Mucosa of rectum (tissue), 2 donors: ENCODE data around the gene TNFRSF4.

Source experiments
- H3K27ac ChIP-seq, 2 donors: one replicate each; pipeline ENCODE4 v1.7.0; 2013; ENCODE audit warnings: inconsistent platforms in 2 of 2, low read depth in 2 of 2, low read length in 2 of 2
- H3K27me3 ChIP-seq, 2 donors: one replicate each; pipeline ENCODE4 v1.7.0; 2013; ENCODE audit warnings: low read length in 2 of 2; ENCODE audit not compliant: control insufficient read depth in 2 of 2, insufficient read depth in 2 of 2
- H3K36me3 ChIP-seq, 2 donors: one replicate each; pipeline ENCODE4 v1.7.0; 2013; ENCODE audit warnings: low read length in 2 of 2; ENCODE audit not compliant: control insufficient read depth in 2 of 2, insufficient read depth in 2 of 2
- H3K4me1 ChIP-seq, 2 donors: one replicate each; pipeline ENCODE4 v1.7.0; 2013; ENCODE audit warnings: low read length in 2 of 2, mild to moderate bottlenecking in 1 of 2; ENCODE audit not compliant: control insufficient read depth in 2 of 2, insufficient read depth in 2 of 2
- H3K4me3 ChIP-seq, 2 donors: one replicate each; pipeline ENCODE4 v1.7.0; 2013; ENCODE audit warnings: low read length in 2 of 2
- H3K9ac ChIP-seq, 2 donors: one replicate each; pipeline ENCODE4 v1.7.0; 2013; ENCODE audit warnings: low read length in 2 of 2, low read depth in 1 of 2, mild to moderate bottlenecking in 1 of 2
- H3K9me3 ChIP-seq, 2 donors: one replicate each; pipeline ENCODE4 v1.7.0; 2013; ENCODE audit warnings: low read length in 2 of 2; ENCODE audit not compliant: control insufficient read depth in 2 of 2
- donor health status: healthy.
- donor health status: Normal muscosa, but diverticular disease.

Gene TNFRSF4

DNA sequence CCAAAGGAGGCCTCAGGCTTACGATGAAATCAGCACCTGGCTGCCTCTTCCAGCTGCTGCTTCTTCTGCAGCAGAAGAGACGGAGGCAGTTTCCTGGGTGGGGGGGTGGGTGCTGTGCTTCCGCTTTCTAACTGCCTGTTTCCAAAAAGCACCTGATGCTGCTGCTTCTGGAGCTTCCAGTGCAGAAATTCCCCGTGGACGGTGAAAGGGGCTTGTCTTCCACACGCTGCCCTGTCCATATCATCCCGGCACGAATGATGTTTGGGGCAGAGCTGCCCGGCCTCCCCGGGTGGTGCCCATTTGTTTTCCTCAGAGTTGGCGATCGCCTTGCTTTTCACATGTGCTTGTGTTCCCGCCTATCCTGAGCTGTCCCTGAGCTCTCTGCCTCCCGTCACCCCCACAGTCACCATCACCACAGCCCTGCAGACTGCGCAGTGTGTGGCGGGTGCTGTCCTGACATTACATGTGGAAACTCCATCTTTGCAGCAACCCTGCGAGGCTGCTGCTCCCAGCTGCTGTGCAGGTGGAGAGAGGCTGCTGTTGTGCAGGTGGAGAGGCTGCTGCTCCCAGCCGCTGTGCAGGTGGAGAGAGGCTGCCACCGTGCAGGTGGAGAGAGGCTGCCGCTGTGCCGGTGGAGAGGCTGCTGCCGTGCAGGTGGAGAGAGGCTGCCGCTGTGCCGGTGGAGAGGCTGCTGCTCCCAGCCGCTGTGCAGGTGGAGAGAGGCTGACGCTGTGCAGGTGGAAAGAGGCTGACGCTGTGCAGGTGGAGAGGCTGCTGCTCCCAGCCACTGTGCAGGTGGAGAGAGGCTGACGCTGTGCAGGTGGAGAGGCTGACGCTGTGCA is 38.5 kb downstream of the TNFRSF4 start:
- no peak overlapping the region for H3K4me3 ChIP-seq

GRCh38 chr1:1173793-1174415 is 40.0 kb downstream of the TNFRSF4 start, which contains the start of gene TTLL10:
Gene TTLL10 (plus strand): TSS chr1:1173880. CDS start chr1:1179216, 5,336 bp downstream.
- Histone ChIP-seq H3K9ac (no peak within 1 kb of the TSS), H3K4me1 (peaks cover 0 to 9% of the 10 kb centered on the region in 2 donors), H3K36me3 (no peaks in the 10 kb centered on the region), H3K27ac (no peak within 1 kb of the TSS), H3K4me3 (no peak within 1 kb of the TSS), H3K9me3 (no peaks in the 10 kb centered on the region), H3K27me3 (peaks cover 0 to 21% of the 10 kb centered on the region in 2 donors)

More for the DNA sequence above, 38.5 kb downstream of the TNFRSF4 start:
- Histone ChIP-seq H3K36me3 (no peaks in the 10 kb centered on the region), H3K27me3 (peaks cover 0 to 21% of the 10 kb centered on the region in 2 donors), H3K27ac (no peak overlapping the region), H3K9ac (no peak overlapping the region), H3K4me1 (no peaks in the 10 kb centered on the region), H3K9me3 (no peaks in the 10 kb centered on the region)

GRCh38 chr1:1173061-1173792 is 40.7 kb downstream of the TNFRSF4 start:
- no peak overlapping the region for H3K27ac ChIP-seq

DNA sequence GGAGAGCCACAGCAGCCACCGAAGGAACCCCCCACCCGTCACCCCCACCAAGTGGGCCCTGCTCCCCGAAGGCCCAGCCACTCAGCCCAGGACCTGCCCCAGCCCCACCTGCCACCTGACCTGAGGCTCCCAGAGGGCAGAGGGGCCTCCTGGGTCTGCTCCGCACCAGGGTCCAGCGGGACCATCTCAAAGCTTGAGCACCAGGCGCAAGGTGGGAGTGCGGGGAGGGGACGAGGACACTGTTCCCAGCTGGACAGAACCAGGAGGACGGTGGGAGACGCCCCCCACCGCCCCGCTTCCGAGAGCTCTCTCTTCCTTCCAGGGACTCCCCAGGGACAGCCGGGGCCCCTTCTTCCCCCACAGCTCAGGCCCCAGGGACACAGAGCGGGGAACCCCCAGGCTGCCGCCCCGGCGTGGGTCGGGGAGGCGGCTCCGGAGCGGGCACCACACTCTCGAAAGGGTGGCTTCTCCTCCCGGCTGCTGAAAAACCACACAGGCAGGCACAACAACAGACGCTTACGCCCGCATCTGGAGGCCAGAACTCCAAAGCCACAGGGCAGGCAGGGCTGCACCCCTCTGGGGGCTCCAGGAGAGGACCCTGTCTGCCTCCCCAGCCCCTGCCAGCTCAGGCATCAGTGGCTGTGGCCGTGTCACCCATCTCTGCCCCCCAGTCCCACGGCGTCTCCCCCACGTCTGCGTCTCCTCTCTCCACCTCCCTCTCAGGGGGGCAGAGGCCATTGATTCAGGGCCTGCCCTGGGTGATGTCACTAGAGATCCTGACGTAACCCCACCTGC is 42.2 kb downstream of the TNFRSF4 start:
- Histone ChIP-seq H3K9ac (no peak overlapping the region), H3K4me1 (peaks cover 5 to 20% of the 10 kb centered on the region in 2 donors), H3K27me3 (peaks cover 0 to 13% of the 10 kb centered on the region in 2 donors), H3K36me3 (no peaks in the 10 kb centered on the region), H3K27ac (no peak overlapping the region), H3K4me3 (no peak overlapping the region), H3K9me3 (no peaks in the 10 kb centered on the region)

More at GRCh38 chr1:1173061-1173792, 40.7 kb downstream of the TNFRSF4 start:
- Histone ChIP-seq H3K27me3 (peaks cover 0 to 21% of the 10 kb centered on the region in 2 donors), H3K9ac (no peak overlapping the region), H3K36me3 (no peaks in the 10 kb centered on the region), H3K4me1 (peaks cover 0 to 15% of the 10 kb centered on the region in 2 donors), H3K4me3 (no peak overlapping the region), H3K9me3 (no peaks in the 10 kb centered on the region)

GRCh38 chr1:1171161-1171545 is 42.8 kb downstream of the TNFRSF4 start:
- no peak overlapping the region for H3K9ac ChIP-seq
- no peak overlapping the region for H3K4me3 ChIP-seq
- no peaks in the 10 kb centered on the region for H3K36me3 ChIP-seq
- H3K9me3 ChIP-seq: no peaks in the 10 kb centered on the region
- H3K27ac ChIP-seq: peak overlapping the region in 1 of 2 donors; percentile 51
- peaks cover 7 to 21% of the 10 kb centered on the region in 2 donors for H3K4me1 ChIP-seq
- H3K27me3 ChIP-seq: peaks cover 0 to 7% of the 10 kb centered on the region in 2 donors

- Histone ChIP-seq H3K36me3 (no peaks in the 10 kb centered on the region), H3K9me3 (no peaks in the 10 kb centered on the region), H3K4me3 (no peak overlapping the region), H3K4me1 (peaks cover 10 to 28% of the 10 kb centered on the region in 2 donors), H3K9ac (no peak overlapping the region), H3K27ac (peak overlapping the region in 1 of 2 donors; percentile 51), H3K27me3 (peaks cover 2 to 7% of the 10 kb centered on the region in 2 donors)
Measured at GRCh38 chr1:1170215-1171091, 43.5 kb downstream of the TNFRSF4 start.

- H3K4me1 ChIP-seq: peaks cover 12 to 28% of the 10 kb centered on the region in 2 donors
- peaks cover 2 to 7% of the 10 kb centered on the region in 2 donors for H3K27me3 ChIP-seq
- peak overlapping the region in 1 of 2 donors; percentile 28 for H3K27ac ChIP-seq
- no peak overlapping the region for H3K4me3 ChIP-seq
- H3K36me3 ChIP-seq: no peaks in the 10 kb centered on the region
- H3K9me3 ChIP-seq: no peaks in the 10 kb centered on the region
- H3K9ac ChIP-seq: no peak overlapping the region
Measured at GRCh38 chr1:1169429-1170214, 44.3 kb downstream of the TNFRSF4 start.

- Histone ChIP-seq H3K36me3 (no peaks in the 10 kb centered on the region), H3K4me1 (peaks cover 12 to 28% of the 10 kb centered on the region in 2 donors), H3K9ac (no peak overlapping the region), H3K27me3 (peaks cover 2 to 7% of the 10 kb centered on the region in 2 donors), H3K27ac (peak overlapping the region; percentile 38 to 61), H3K9me3 (no peaks in the 10 kb centered on the region), H3K4me3 (no peak overlapping the region)
Measured at GRCh38 chr1:1168451-1169411, 45.2 kb downstream of the TNFRSF4 start.
